OCI-LY1 (cell line): ENCODE results near the gene SH3RF3.

Experiments
- EZH2 ChIP-seq: fragments of 200-600 bp; sonication (generic), shearing (Covaris generic); IDR thresholded peaks from 2 replicates; pipeline ENCODE4 v1.8.0; 2017; ENCODE audit warnings: borderline replicate concordance, mixed run types, mild to moderate bottlenecking, antibody characterized with exemption, low read length, moderate library complexity, mixed read lengths
- TF ChIP-seq, protein P1 (sequence below): fragments of 200-600 bp; sonication (generic), shearing (Covaris generic); IDR thresholded peaks from 2 replicates; pipeline ENCODE4 v1.5.1; 2017; ENCODE audit warnings: mild to moderate bottlenecking, antibody characterized with exemption, low read length, moderate library complexity, mixed read lengths

DNA sequence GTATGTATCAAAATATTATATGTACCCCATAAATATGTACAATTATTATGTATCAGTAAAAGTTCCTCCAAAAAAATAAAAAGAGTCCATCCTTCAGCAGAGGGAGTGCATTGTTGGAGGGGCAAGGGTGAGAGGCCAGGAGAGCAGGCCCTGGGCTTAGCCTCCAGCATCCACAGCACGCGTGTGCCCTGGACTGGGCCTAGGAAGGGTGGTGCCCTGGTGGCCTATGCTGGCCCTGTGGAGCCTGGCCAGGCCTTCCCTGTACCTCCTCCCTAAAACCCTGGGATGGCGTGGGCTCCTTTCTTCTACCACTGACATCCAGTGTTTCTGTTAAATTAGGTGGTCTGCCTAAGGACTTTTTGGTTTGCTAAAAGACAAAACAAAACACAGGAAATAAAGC lies 93.4 kb downstream of the SH3RF3 start:
- TF ChIP-seq, protein P1, sequence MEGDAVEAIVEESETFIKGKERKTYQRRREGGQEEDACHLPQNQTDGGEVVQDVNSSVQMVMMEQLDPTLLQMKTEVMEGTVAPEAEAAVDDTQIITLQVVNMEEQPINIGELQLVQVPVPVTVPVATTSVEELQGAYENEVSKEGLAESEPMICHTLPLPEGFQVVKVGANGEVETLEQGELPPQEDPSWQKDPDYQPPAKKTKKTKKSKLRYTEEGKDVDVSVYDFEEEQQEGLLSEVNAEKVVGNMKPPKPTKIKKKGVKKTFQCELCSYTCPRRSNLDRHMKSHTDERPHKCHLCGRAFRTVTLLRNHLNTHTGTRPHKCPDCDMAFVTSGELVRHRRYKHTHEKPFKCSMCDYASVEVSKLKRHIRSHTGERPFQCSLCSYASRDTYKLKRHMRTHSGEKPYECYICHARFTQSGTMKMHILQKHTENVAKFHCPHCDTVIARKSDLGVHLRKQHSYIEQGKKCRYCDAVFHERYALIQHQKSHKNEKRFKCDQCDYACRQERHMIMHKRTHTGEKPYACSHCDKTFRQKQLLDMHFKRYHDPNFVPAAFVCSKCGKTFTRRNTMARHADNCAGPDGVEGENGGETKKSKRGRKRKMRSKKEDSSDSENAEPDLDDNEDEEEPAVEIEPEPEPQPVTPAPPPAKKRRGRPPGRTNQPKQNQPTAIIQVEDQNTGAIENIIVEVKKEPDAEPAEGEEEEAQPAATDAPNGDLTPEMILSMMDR, result no peak
- TF ChIP-seq EZH2, result no peak
